ENCODE data around the gene KIFAP3.
"Not testable (repeated sequence)": the region's sequence is repeated elsewhere in the genome, so short reads cannot be mapped to it uniquely, and the experiment has no call there.

The KIFAP3 gene

DNA sequence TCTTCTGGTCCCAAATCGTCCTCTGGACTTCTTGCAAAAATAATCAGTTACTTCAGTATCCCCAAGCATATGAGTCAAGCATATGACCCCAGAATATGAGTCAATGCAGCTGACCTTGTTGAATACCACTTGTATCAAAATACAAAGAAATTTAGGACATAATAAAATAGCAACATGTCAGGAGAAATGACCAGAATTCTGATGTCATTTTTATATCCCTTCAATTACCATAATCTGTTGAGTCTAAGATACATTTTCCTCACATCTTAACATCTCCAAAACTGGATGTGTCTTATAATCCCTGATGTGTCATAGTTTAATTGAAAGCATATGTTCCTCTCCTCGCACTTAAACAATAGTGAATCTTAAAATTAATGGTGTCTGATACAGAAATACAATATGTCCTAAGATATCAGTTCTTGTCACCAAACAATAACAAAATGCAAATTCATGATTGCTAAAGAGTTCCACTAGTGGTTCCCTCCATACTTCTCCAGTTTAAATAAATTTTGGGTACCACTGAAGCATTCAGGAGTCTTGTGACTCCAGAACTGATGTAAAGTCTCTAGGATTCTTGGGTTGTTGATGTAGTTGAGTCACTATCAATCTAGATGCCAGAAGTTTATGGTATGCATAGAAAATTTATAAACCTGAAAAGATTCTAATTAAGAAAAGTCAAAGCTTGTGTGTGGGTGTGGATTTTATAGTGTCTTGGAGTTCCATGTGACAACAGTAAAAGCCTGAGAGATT lies 41.8 kb downstream of the KIFAP3 start:
- no peak for DNase-seq (ENCODE audit: low spot score in 2 of 2)
- H3K36me3 Mint-ChIP-seq, result peaks cover 21% of the 10 kb centered on the region
- no peaks in the 10 kb centered on the region for H3K4me1 Mint-ChIP-seq
- no peak overlapping the region for H3K27ac Mint-ChIP-seq
- no peaks in the 10 kb centered on the region for H3K9me3 Mint-ChIP-seq
- no peak for ATAC-seq (ENCODE audit: low read depth)
- no peak overlapping the region for H3K4me3 Mint-ChIP-seq
- no peaks in the 10 kb centered on the region for H3K27me3 Mint-ChIP-seq

DNA sequence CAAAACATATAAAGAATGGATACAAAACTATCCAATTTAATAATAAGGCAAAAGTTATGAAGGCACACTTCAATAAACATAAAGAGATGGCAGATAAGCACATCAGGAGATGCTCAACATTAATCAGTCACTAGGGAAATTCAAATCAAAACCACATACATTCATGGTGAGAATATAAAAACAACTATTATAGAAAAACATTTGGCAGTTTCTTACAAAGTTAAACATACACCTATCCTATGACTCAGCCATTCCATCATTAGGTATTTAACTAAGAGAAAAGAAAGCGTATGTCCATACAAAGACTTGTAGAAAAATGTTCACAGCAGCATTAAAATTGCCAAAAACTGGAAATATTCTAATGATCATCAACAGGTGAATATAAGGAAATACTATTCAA lies 44.3 kb downstream of the KIFAP3 start:
- Mint-ChIP-seq H3K27me3 (no peaks in the 10 kb centered on the region), H3K36me3 (peaks cover 29% of the 10 kb centered on the region), H3K9me3 (peaks cover 1% of the 10 kb centered on the region), H3K27ac (no peak overlapping the region), H3K4me1 (no peaks in the 10 kb centered on the region), H3K4me3 (no peak overlapping the region)
- no peak for ATAC-seq (ENCODE audit: low read depth)
- DNase-seq (ENCODE audit: low spot score in 2 of 2), result no peak

DNA sequence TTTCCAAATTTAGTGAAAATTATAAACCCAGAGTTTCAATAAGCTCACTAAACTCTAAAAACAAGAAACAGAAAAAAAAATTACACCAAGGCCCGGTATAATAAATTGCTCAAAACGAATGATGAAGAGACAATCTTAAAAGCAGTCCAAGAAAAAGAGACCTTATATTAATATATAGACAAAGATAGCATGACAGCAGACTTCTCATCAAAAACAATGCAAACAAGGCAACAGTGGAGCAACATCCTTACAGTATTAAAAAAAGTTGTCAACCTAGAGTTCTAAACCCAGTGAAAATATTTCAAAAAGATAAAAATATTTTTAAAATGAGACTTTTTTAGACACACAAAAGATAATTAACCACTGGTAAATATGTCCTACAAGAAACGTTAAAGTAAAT lies 46.7 kb downstream of the KIFAP3 start:
- Mint-ChIP-seq H3K4me3 (no peak overlapping the region), H3K9me3 (peaks cover 1% of the 10 kb centered on the region), H3K36me3 (peaks cover 24% of the 10 kb centered on the region), H3K4me1 (no peaks in the 10 kb centered on the region), H3K27ac (no peak overlapping the region), H3K27me3 (no peaks in the 10 kb centered on the region)
- ATAC-seq (ENCODE audit: low read depth) (no peak), DNase-seq (ENCODE audit: low spot score in 2 of 2) (no peak)

DNA sequence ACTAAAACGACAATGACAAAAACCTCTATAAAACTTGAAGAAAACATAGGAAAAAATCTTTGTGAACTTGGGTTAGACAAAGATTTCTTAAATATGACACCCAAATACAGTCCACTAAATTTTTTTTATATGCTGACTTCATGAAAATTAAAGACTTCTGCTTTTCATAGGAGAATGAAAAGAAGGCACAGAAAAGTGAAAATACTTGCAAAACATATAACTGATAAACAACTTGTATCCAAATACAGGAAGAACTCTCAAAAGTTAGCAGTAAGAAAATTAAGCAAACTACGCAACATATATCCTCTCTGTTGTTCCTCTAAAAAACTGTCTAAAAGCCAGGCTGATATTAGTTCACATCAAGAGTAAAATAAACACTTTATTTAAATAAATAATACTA lies 53.6 kb downstream of the KIFAP3 start:
- no peak for DNase-seq (ENCODE audit: low spot score in 2 of 2)
- Mint-ChIP-seq H3K9me3 (peaks cover 1% of the 10 kb centered on the region), H3K27me3 (no peaks in the 10 kb centered on the region), H3K36me3 (peaks cover 25% of the 10 kb centered on the region), H3K4me1 (no peaks in the 10 kb centered on the region), H3K4me3 (no peak overlapping the region), H3K27ac (no peak overlapping the region)
- no peak for ATAC-seq (ENCODE audit: low read depth)

DNA sequence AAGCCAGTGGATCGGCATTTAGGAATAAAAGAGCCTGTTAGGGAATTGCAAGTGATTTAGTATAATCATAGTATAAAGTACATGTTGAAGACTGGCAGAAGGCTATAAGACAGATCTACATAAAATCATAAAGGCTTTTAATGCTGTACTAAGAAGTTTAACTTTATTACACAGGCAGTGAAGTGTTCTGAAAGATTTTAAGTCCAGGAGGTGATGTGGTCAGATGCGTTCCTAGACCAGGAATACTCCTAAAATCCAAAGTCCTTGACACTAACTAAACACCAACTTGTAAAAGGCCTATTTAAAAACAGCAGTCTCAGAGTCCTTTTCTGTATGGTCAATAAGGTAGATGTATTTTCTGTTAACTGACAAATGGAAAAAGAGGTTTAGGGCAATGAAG lies 57.0 kb downstream of the KIFAP3 start:
- peaks cover 30% of the 10 kb centered on the region for H3K36me3 Mint-ChIP-seq
- H3K27me3 Mint-ChIP-seq, result no peaks in the 10 kb centered on the region
- no peaks in the 10 kb centered on the region for H3K4me1 Mint-ChIP-seq
- ATAC-seq (ENCODE audit: low read depth), result no peak
- no peak overlapping the region for H3K27ac Mint-ChIP-seq
- H3K9me3 Mint-ChIP-seq, result peaks cover 1% of the 10 kb centered on the region
- H3K4me3 Mint-ChIP-seq, result no peak overlapping the region
- DNase-seq (ENCODE audit: low spot score in 2 of 2), result no peak

DNA sequence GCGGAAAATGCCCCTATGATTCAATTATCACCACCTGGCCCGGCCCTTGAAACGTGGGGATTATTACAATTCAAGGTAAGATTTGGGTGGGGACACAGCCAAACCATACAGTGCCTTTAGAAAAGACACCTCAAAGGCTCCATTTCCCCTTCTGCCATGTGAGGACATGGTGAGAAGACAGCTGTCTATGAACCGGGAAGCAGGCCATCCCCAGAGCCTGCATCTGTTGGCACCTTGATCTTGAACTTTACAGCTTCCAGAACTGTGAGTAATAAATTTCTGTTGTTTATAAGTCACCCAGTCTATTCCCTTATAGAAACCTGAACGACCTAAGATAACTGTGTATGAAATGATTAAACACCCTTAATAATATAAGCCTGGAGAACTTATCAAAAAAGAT lies 61.6 kb downstream of the KIFAP3 start:
- H3K27ac Mint-ChIP-seq, result no peak overlapping the region
- no peaks in the 10 kb centered on the region for H3K27me3 Mint-ChIP-seq
- no peaks in the 10 kb centered on the region for H3K9me3 Mint-ChIP-seq
- H3K4me1 Mint-ChIP-seq, result no peaks in the 10 kb centered on the region
- no peak overlapping the region for H3K4me3 Mint-ChIP-seq
- peaks cover 28% of the 10 kb centered on the region for H3K36me3 Mint-ChIP-seq
- ATAC-seq (ENCODE audit: low read depth), result no peak
- no peak for DNase-seq (ENCODE audit: low spot score in 2 of 2)

DNA sequence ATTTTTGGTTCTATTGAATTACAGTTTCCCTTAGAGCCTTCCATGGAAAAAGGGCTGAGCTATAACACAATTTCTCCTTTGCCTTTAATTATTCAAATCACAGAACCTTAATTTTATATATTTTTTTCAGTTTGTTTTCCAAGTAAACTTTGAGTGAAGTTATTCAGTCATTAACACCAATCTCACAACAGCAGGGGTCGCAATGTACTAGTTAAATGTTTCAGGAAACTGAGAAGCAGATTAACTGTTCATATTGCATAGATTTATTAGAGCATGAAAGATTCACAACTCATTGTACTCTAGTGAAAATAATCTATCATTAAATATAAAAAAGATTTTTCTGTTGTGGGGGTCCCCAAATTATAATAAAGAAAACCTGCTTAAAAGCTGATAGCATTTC lies 64.1 kb downstream of the KIFAP3 start:
- ATAC-seq (ENCODE audit: low read depth) (no peak), DNase-seq (ENCODE audit: low spot score in 2 of 2) (no peak)
- H3K27ac Mint-ChIP-seq, result no peak overlapping the region
- H3K9me3 Mint-ChIP-seq, result peaks cover 8% of the 10 kb centered on the region
- no peaks in the 10 kb centered on the region for H3K4me1 Mint-ChIP-seq
- no peak overlapping the region for H3K4me3 Mint-ChIP-seq
- peaks cover 23% of the 10 kb centered on the region for H3K36me3 Mint-ChIP-seq
- no peaks in the 10 kb centered on the region for H3K27me3 Mint-ChIP-seq

DNA sequence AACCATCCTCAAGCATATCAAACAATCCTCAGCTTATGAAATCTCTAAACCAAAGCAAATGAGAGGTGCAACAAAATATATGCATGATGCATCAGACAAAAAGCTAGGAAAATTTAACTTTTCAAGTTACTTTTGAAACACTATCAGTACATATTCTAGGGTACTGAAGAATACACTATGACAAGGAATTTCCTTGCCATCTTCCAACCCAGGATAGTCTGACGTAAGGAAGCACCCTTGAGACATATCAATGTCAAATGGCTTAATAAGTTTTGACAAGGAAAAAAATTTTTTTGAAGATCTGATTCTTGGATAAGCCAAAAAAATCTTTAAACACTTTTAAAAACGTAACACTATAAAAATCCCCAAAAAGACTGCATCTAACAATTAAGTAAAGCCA lies 64.9 kb downstream of the KIFAP3 start:
- Mint-ChIP-seq H3K4me3 (no peak overlapping the region), H3K4me1 (no peaks in the 10 kb centered on the region), H3K36me3 (peaks cover 21% of the 10 kb centered on the region), H3K27me3 (no peaks in the 10 kb centered on the region), H3K9me3 (peaks cover 8% of the 10 kb centered on the region), H3K27ac (no peak overlapping the region)
- ATAC-seq (ENCODE audit: low read depth) (no peak), DNase-seq (ENCODE audit: low spot score in 2 of 2) (no peak)

DNA sequence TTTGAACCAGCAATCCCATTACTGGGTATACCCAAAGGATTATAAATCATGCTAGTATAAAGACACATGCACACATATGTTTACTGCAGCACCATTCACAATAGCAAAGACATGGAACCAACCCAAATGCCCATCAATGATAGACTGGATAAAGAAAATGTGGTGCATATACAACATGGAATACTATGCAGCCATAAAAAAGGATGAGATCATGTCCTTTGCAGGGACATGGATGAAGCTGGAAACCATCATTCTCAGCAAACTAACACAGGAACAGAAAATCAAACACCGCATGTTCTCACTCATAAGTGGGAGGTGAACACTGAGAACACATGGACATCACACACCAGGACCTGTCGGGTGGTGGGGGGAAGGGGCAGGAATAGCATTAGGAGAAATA lies 65.8 kb downstream of the KIFAP3 start:
- not testable (repeated sequence) for ATAC-seq (ENCODE audit: low read depth); DNase-seq (ENCODE audit: low spot score in 2 of 2); H3K27me3 Mint-ChIP-seq; H3K27ac Mint-ChIP-seq; H3K9me3 Mint-ChIP-seq; H3K4me3 Mint-ChIP-seq; H3K4me1 Mint-ChIP-seq
- H3K36me3 Mint-ChIP-seq, result peaks cover 17% of the 10 kb centered on the region

DNA sequence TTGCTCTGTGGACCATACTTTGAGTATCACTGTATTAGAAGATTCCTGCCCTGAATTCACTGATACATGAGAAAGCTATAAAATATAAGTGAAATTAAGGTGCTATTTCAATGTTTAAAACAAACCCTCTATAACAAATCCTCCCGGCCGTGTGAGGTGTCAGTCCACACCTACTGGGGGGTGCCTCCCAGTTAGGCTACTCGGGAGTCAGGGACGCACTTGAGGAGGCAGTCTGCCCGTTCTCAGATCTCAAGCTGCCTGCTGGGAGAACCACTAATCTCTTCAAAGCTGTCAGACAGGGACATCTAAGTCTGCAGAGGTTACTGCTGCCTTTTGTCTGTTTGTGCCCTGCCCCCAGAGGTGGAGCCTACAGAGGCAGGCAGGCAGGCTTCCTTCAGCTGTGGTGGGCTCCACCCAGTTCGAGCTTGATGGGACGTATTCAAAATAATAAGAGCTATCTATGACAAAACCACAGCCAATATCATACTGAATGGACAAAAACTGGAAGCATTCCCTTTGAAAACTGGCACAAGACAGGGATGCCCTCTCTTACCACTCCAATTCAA lies 71.1 kb downstream of the KIFAP3 start:
- H3K4me1 Mint-ChIP-seq; H3K27ac Mint-ChIP-seq; H3K27me3 Mint-ChIP-seq; ATAC-seq (ENCODE audit: low read depth); DNase-seq (ENCODE audit: low spot score in 2 of 2); H3K4me3 Mint-ChIP-seq; H3K9me3 Mint-ChIP-seq: not testable (repeated sequence)
- peaks cover 11% of the 10 kb centered on the region for H3K36me3 Mint-ChIP-seq

DNA sequence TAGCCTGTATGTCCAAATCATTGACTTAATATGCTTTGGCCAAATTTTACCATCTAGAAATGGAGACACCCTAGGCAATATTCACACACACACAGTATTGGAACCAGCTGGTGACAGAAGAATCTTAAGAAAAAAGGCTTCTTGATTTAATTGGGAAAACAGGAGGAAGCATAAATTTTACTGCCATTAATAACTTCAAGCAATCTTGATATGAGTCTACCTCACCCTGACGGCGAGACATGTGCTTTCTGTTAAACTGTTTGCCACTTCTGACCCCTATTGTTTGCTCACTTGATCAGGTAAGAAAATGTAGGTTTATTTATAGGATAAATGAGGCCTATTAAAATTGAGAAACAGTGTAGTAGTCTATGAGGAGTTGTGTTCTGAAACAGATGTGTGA lies 73.2 kb downstream of the KIFAP3 start:
- Mint-ChIP-seq H3K9me3 (peaks cover 2% of the 10 kb centered on the region), H3K4me1 (no peaks in the 10 kb centered on the region), H3K36me3 (peaks cover 15% of the 10 kb centered on the region), H3K27me3 (no peaks in the 10 kb centered on the region), H3K4me3 (no peak overlapping the region), H3K27ac (no peak overlapping the region)
- DNase-seq (ENCODE audit: low spot score in 2 of 2) (no peak), ATAC-seq (ENCODE audit: low read depth) (no peak)

DNA sequence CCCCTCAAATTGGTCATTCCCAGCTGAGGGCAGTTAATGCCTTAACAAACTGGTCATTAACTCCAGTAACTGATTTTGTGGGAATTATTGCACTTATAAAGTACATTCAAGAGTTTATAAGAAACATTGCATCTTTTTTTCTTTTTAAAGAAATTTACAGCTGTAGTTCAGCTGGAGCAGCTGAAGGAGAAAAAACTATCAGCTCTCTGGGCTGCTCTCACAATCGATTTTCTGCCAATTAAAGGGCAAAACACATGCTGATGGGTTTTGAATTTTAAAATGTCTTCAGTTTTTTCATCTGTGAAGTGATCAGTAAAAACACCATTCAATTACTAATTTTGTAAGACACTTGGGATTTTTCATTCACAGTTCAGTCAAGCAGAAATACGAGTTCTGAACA lies 74.7 kb downstream of the KIFAP3 start:
- H3K4me3 Mint-ChIP-seq, result no peak overlapping the region
- H3K4me1 Mint-ChIP-seq, result no peaks in the 10 kb centered on the region
- H3K9me3 Mint-ChIP-seq, result no peaks in the 10 kb centered on the region
- no peaks in the 10 kb centered on the region for H3K27me3 Mint-ChIP-seq
- H3K27ac Mint-ChIP-seq, result no peak overlapping the region
- no peak for DNase-seq (ENCODE audit: low spot score in 2 of 2)
- ATAC-seq (ENCODE audit: low read depth), result no peak
- H3K36me3 Mint-ChIP-seq, result peaks cover 15% of the 10 kb centered on the region

DNA sequence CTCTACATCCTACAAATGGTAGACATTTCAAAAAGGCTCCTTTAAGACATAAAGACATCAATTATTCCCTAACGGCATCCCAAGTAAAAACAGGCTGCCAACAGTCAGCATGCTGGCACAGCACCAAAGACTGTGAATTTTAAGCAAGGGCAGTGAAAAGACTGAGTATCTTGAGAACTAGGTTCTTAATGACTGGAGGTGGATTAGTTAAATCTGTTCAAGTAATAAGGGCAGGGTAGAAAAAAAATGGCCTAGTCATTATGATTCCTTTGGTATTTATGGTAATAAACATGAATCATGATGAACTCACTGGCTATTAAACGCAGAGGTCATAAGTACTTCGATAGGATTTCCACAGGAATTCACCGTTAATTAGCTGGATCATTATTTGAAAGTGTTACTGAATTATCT lies 75.2 kb downstream of the KIFAP3 start:
- no peak for DNase-seq (ENCODE audit: low spot score in 2 of 2)
- no peak overlapping the region for H3K27ac Mint-ChIP-seq
- no peaks in the 10 kb centered on the region for H3K27me3 Mint-ChIP-seq
- peaks cover 15% of the 10 kb centered on the region for H3K36me3 Mint-ChIP-seq
- no peaks in the 10 kb centered on the region for H3K4me1 Mint-ChIP-seq
- no peak for ATAC-seq (ENCODE audit: low read depth)
- no peak overlapping the region for H3K4me3 Mint-ChIP-seq
- H3K9me3 Mint-ChIP-seq, result no peaks in the 10 kb centered on the region

DNA sequence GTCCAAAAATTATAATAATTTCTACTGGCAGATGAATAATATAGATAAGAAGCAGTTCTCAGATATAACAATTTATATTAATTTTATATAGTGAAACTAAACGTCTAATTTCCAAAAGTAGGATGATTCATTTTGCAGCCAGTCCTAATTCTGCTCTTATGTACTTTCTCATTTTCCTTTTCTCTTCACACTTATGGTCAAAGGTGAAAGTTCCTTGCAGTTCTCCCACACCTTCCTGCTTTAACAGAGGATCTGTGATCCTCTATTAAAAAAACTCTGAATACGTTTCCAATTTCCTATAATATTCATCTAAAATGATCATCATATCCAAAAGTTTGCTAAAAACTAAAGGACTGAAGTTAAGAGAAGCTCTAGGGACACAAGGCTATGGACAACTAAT lies 78.5 kb downstream of the KIFAP3 start:
- no peak overlapping the region for H3K4me3 Mint-ChIP-seq
- H3K36me3 Mint-ChIP-seq, result peaks cover 12% of the 10 kb centered on the region
- no peak overlapping the region for H3K27ac Mint-ChIP-seq
- H3K4me1 Mint-ChIP-seq, result no peaks in the 10 kb centered on the region
- ATAC-seq (ENCODE audit: low read depth) (no peak), DNase-seq (ENCODE audit: low spot score in 2 of 2) (no peak)
- H3K9me3 Mint-ChIP-seq, result no peaks in the 10 kb centered on the region
- H3K27me3 Mint-ChIP-seq, result no peaks in the 10 kb centered on the region

DNA sequence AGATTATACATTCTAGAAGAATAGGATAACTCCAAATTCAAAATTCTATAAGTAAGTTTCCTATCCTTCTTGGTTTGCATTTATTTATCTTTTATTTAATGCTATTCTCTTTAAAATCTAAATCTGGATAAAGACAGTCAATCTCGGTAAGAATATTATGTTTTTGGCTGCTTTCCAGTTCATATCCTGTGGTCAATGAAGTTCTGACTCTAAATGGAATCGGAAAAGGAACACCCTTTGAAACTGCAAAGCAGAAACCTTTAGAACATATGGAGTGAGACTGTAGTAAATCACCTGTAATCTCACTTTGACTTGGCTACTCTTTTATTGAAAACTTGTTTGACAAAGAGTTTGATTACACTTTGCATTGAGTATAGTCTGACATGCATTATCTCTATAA lies 85.2 kb downstream of the KIFAP3 start:
- no peaks in the 10 kb centered on the region for H3K27me3 Mint-ChIP-seq
- no peak overlapping the region for H3K27ac Mint-ChIP-seq
- H3K36me3 Mint-ChIP-seq, result peaks cover 4% of the 10 kb centered on the region
- no peaks in the 10 kb centered on the region for H3K9me3 Mint-ChIP-seq
- no peaks in the 10 kb centered on the region for H3K4me1 Mint-ChIP-seq
- ATAC-seq (ENCODE audit: low read depth) (no peak), DNase-seq (ENCODE audit: low spot score in 2 of 2) (no peak)
- H3K4me3 Mint-ChIP-seq, result no peak overlapping the region
